HG02943 (cell line): ENCODE measurements around the gene SBF2.
"Not testable (repeated sequence)": the region's sequence is repeated elsewhere in the genome, so short reads cannot be mapped to it uniquely, and the experiment has no call there.

Experiments used
- ATAC-seq: cut with Tn5 transposase; IDR thresholded peaks from one replicate; pipeline ENCODE4 v1.9.1; 2021; ENCODE audit warnings: mild to moderate bottlenecking, low read depth, moderate library complexity; ENCODE audit not compliant: unreplicated experiment

Gene SBF2

DNA sequence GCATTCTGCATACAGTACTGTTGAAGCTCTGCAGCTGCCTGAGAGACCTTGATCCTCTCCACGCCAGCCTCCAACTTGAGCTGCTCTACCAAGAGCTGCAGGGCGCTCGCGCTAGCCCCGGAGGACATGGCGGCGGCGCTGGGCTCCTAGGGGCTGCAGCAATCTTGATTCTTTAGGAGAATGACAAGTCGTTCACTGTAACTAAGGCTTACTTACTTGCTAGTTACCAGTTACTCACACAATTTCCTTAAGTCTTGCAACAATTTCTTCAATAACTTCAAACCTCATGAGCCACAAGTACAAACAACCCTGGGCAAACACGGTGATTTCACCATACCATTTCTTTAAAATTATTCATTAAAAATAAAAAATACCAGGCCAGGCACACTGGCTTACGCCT lies 21.9 kb downstream of the SBF2 start:
- no peak for ATAC-seq

GRCh38 chr11:10268746-10269488 lies 25.1 kb downstream of the SBF2 start:
- ATAC-seq, result no peak

DNA sequence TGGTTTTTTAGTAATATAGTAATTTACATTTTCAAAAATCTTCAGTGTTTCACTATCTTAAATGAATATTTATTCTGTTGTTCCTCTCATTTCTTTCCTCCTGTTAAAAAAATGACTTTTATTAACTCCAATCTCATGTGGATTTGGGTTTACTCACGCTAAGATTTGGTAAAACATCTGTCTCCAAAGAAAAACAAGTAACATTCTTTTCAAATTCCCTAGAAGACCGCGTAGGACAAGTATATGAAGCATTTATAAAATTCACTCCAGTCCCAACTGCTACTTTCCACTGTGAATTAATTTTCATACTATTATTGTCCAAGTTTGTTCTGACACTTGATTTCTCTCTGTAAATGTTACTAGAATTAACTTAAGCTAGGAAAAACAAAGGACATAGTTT lies 26.2 kb downstream of the SBF2 start:
- no peak for ATAC-seq

DNA sequence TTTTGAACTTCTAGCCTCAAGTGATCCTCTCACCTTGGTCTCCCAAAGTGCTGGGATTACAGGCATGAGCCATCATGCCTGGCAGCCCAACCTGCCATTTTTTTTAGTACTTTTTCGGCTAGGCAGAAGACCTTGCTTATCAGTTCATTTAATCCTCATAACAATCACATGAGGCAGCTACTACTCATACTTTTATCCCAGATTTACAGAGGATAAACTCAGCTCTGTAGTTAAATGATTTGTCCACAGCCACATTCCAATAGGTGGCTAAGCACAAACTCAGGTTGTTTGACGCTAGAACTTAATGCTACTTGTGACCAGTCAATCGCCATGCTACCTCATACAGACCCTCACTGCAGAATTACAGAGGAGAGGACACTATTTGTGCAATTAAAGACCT lies 28.1 kb downstream of the SBF2 start:
- no peak for ATAC-seq

DNA sequence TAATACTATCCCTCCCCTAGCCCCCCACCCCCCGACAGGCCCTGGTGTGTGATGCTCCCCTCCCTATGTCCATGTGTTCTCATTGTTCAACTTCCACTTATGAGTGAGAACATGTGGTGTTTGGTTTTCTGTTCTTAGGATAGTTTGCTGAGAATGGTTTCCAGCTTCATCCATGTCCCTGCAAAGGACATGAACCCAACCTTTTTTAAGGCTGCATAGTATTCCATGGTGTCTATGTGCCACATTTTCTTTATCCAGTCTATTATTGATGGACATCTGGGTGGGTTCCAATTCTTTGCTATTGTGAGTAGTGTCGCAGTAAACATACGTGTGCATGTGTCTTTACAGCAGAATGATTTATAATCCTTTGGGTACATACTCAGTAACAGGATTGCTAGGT lies 29.3 kb downstream of the SBF2 start:
- ATAC-seq, result not testable (repeated sequence)

- ATAC-seq, result no peak
Measured at GRCh38 chr11:10263929-10264328, 30.1 kb downstream of the SBF2 start.

DNA sequence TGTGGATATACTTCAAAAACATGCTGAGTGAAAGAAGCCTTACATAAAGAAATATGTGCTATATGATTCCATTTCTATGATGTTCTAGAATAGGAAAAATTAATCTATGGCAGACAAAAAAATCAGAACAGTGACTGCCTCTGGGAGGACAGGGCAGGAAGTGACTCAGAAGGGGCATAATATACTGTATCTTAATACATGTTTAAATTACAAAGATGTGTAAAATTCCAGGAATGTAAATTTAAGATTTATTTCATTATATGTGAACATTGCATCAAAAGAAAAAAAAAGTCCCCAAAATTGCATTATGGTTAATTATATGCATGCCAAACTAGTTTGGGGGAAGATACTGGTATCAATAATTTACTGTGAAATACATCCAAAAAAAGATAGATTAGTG lies 32.2 kb downstream of the SBF2 start:
- no peak for ATAC-seq

DNA sequence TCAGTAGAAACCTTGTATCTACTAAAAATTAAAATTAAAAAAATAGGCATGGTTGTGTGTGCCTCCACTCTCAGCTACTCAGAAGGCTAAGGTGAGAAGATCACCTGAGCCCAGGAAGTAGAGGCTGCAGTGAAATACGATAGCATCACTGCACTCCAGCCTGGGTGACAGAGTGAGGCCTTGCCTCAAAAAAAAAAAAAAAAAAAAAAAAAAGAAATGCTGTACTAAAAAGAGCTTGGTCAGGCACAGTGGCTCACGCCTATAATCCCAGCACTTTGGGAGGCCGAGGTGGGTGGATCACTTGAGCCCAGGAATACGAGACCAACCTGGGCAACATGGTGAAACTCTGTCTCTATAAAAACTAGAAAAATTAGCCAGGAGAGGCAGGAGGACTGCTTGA lies 36.5 kb downstream of the SBF2 start:
- no peak for ATAC-seq

DNA sequence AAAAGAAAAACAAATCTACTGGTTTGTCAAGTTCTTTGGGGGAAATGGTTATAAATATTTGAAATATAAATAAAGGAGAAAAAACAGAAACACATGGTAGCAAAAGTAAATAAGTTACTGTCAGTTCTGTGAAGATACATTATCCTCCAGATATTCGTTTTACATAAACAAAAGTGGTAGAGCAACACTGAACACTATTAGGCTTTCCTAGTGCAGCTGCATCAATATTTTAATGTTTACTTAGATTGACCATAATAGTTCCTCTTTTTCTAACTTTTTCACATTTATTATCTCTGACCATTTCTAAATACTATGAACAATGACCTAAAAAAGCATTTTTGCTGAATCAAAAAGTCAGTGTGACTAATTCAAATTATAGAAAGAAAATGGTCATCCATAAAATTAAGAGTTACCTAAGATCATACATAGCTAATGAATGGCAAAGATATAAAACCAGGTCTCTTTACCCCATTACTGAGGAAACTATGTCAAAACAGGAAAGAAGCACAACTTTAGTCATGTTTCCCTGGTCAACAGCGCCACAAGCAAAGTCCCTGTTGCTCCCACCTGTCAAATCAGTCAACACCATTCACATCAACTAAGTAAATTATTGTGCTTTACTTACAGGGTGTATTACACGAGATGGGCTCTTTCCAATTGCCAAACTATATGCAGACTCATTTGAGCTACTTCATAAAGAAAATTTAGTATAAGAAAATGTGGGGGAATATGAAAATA lies 38.5 kb downstream of the SBF2 start:
- no peak for ATAC-seq

DNA sequence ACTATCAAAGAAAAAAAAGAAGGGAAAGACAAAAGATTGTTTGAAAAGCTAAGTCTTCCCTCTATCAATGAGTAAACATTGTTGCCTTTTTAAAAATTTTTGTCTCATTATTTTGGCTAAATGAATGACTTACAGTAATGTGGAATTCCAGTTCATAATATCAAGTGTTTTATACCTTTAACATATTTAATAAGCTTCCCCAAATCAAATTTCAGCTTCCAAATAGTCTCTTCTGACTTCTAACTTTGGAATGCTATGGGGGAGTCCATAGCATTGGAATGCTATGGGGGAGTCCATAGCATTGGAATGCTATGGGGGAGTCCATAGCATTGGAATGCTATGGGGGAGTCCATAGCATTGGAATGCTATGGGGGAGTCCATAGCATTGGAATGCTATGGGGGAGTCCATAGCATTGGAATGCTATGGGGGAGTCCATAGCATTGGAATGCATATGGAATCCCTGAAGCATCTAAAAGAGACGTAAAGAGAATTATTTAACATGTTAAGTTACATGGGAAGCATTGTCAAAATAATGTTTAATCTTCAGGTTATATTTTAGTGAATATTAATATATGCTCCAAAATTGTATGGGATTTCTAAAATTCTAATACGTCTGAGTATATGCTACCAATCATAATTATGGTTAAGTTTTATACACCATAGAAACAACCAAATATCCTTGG lies 44.4 kb downstream of the SBF2 start:
- not testable (repeated sequence) for ATAC-seq

GRCh38 chr11:10247011-10247410 lies 47.0 kb downstream of the SBF2 start:
- ATAC-seq, result no peak

- ATAC-seq, result no peak
Measured at GRCh38 chr11:10243896-10244575, 50.0 kb downstream of the SBF2 start.

- ATAC-seq, result no peak
Measured at GRCh38 chr11:10236840-10237239, 57.2 kb downstream of the SBF2 start.

DNA sequence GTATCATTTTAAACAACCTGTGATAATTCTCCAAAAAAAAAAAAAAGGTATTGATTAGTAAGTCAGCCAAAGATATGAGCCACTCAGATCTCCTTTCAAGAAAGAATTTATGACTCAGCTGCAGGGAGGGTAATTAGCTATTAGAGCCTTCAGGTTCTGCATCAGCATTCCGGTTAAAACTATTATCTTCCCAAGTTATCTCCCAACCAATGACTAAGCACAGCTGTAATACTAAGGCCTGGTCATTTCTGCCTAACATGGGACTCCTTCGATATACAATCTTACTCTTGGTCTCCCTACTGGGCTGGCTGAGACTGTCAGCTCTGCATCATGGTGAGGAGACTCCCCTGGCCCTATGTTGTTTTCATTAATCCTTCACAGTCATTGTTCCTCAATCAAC lies 60.4 kb downstream of the SBF2 start:
- ATAC-seq, result no peak

- ATAC-seq, result no peak
Measured at GRCh38 chr11:10232756-10233155, 61.3 kb downstream of the SBF2 start.

DNA sequence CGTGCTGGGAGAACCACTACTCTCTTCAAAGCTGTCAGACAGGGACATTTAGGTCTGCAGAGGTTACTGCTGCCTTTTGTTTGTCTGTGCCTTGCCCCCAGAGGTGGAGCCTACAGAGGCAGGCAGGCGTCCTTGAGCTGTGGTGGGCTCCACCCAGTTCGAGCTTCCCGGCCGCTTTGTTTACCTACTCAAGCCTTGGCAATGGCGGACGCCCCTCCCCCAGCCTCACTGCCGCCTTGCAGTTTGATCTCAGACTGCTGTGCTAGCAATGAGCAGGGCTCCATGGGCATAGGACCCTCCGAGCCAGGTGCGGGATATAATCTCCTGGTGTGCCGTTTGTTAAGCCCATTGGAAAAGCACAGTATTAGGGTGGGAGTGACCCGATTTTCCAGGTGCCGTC lies 62.2 kb downstream of the SBF2 start:
- ATAC-seq, result not testable (repeated sequence)

GRCh38 chr11:10225553-10225952 lies 68.5 kb downstream of the SBF2 start:
- no peak for ATAC-seq

GRCh38 chr11:10222399-10222798 lies 71.6 kb downstream of the SBF2 start:
- no peak for ATAC-seq

DNA sequence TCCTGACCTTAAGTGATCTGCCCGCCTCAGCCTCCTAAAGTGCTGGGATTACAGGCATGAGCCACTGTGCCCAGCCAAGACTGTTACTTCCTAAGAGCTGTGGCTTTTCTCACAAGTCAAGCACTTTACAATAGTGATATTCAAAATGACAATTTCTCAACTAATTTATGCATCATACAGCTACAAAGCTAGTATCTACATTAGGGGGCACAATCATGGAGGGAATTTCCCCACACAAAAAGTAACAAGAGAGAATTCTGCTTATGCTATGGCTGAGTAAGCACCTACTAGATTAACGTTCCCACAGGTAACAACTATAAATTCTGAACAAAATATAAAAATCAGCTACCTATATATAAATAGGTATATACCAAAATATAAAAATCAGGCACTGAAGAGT lies 72.7 kb downstream of the SBF2 start:
- no peak for ATAC-seq

DNA sequence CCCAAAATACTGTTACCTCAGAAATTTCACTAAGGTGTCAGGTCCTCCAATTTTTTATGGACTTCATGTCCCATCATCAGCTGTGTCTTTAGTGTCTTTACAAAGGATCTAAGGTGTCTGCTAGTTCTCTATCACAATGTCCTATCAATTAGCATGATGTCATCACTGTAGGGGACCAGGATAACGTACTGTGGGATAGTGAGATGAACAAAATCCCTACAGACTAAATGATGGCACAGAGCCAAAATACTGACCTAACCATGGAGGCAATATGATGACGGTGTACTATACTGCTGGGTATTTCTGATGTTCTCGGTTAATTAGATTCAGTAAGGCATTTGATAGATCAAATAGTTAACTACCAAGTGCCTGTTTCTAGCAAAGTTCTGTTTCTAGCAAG lies 82.5 kb downstream of the SBF2 start:
- ATAC-seq, result no peak

DNA sequence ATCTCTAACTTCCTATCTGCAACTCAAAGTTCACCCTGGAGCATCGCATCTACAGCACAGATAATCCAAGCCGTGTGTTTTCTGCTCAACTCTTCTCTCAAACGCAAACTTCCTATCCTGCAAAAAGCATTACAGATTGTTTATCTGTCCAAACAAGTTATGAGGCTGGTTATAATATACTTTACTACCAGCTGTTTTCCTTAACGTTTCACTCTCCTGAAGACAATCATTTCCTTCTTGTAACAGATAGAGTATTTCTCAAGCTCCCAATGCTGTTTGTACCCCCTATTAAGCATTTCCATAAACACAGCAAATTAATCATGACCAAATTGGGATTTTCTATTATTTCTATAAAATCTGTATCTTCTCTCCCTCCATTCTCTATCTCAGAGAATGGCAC lies 84.7 kb downstream of the SBF2 start:
- ATAC-seq, result no peak
